Measurements from ENCODE around the gene ZCCHC24.

The ZCCHC24 gene

GRCh38 chr10:79444199-79445119, 965 bp downstream of the ZCCHC24 start:
- DNase-seq: no peak

DNA sequence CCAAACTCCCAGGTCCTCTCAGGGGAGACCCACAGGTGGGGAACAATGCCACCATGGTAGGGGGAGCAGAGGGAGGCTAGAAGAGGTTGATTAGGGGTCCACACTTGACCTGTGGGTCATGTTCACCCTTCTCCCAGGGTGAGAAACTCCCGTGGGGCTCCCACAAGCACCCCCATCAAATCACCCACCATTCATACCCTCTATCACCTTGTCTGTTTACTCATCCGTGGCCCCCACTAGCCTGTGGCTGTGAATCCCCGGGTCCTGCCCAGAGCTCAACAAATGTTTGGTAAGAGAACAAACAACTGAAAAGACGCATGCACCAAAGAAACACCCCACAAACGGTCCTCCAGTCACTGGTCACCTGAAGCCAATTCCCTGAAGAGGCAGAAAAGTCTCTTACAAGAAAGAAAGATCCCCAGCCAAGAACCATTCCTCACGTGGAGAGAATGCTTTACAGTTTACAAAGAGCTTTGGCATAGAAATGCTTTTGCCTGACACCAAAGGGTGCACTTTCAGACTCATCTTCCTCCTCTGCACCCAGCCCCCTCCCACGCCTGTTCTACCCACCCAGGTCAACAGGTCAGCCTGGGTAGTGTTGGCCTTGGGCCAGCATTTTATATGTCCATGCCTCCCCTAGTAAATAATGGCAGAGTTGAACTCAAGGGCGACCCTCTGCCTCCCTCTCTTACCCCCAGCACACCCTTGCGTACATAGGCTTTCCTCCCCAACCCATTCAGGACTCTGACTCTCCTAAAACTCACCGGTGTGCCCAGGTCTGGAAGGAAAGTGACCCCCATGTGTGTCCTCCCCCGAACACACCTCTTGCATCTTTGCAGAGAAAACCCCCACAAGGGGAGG, 1.9 kb downstream of the ZCCHC24 start:
- DNase-seq: no peak

- no peak for DNase-seq
These were observed 3.0 kb downstream of the ZCCHC24 start for GRCh38 chr10:79442171-79443040.

DNA sequence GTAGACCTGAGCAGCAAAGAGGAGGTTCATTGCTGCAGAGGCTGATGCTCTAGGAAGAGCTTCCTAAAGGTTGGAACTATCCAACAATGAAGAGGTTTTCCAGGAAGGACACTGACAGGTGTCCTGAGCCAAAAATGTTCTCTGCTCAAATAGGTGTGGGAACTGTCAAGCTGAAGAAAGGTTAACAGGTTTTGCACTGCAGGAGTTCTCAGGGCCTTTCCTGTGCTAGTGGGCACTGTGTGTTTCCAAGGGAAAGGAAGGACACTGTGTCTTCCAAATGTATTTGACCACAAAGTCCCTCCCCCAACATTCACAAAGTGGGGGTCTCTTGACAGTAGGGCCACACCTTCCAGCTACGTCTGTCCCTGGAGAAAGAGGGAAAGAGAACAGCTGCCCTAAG, 4.0 kb downstream of the ZCCHC24 start:
- DNase-seq: no peak

DNA sequence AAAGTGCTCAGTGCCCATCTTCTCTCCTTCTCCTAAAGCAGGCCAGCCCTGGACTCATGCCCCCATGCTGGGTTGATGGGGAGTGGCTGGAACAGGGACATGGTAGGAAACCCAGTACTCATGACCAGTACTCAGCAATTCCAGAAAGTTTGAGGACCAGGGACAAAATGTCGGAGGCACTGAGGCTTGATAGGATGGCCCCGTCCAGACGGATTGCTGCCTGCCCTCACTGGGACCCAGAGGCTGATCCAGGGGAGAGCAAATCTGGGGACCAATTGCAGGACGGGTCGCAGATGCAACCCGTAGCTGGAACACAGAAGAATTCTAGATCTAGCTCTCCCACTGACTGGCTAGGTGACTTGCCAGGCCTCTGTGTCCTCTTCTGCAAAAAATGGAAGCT, 5.1 kb downstream of the ZCCHC24 start:
- no peak for DNase-seq

- no peak for DNase-seq
These were observed 6.7 kb downstream of the ZCCHC24 start for GRCh38 chr10:79438699-79439085.

DNA sequence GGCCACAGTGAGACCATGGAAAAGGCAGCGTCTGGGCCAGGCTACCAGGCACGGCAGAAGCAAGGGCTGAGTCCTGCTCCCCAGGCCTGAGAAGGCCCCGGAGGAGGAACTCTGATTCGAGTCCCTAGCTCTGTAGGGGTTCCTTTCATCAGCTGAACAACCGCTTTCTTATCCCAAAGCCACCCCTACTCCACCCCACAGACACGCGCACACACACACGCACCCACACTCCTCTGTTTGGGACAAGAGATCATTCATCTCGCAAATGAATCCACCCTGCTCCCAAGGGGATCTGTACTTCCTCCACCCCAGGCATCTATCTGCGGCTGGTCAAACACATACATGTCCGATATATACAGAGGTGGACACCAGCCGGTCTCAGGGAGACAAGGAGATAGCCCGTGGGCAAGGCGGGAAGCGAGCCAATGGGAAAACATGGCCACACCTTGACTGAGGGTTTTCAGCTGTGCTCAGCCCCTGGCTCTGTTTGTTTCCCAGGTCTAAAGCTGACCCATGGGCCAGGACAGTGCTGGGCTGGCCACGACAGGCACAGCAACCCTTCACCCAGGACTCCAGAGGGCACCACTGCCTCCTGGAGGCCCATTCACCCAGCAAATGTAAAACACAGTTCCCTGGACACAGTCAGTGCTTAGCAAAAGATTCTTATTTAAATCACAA, 7.3 kb downstream of the ZCCHC24 start:
- DNase-seq: no peak

- no peak for DNase-seq
These were observed 8.2 kb downstream of the ZCCHC24 start for GRCh38 chr10:79437111-79437814.

- no peak for DNase-seq
These were observed 8.6 kb downstream of the ZCCHC24 start for GRCh38 chr10:79436850-79437103.

- DNase-seq: no peak
These were observed 9.2 kb downstream of the ZCCHC24 start for GRCh38 chr10:79436066-79436849.

DNA sequence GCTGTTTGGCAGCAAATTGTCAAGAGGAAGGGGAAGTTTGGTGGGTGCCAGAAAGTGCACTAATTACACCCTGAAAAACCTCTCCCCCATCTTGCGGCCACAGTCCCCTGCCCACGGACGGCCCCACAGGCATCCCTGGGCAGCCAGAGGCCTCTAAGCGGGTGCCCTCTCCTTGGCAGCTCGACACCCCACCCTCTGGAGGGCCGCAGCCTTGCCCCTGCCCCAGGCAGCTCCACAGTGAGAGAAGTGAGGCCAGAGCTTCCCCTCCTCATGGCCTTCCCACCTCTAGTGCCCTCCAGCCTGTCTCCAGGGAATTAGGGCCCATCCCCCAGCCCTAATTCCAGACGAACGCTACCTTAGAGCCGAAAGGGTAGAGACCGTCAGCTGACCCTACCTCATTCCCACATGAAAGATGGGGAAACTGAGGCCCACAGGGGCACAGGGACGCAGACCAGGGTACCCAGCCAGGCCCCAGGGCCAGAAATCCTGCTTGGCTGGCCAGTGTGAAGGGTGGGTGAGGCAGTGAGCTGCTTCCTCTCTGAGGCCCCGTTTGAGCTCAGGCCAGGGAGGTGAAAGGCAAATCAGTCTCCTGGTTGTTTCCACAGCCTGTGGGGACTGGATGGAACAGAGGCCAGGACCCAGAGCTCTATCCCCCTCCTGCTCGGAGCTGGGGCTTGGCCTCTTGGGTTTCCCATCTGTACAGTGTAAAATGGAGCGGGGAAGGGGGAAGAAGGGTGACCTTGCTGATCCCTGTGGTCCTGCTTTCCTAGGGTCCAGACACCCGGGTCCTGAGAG, 10.0 kb downstream of the ZCCHC24 start:
- no peak for DNase-seq

GRCh38 chr10:79434821-79435251, 10.6 kb downstream of the ZCCHC24 start:
- DNase-seq: no peak

- no peak for DNase-seq
These were observed 11.2 kb downstream of the ZCCHC24 start for GRCh38 chr10:79434223-79434687.

DNA sequence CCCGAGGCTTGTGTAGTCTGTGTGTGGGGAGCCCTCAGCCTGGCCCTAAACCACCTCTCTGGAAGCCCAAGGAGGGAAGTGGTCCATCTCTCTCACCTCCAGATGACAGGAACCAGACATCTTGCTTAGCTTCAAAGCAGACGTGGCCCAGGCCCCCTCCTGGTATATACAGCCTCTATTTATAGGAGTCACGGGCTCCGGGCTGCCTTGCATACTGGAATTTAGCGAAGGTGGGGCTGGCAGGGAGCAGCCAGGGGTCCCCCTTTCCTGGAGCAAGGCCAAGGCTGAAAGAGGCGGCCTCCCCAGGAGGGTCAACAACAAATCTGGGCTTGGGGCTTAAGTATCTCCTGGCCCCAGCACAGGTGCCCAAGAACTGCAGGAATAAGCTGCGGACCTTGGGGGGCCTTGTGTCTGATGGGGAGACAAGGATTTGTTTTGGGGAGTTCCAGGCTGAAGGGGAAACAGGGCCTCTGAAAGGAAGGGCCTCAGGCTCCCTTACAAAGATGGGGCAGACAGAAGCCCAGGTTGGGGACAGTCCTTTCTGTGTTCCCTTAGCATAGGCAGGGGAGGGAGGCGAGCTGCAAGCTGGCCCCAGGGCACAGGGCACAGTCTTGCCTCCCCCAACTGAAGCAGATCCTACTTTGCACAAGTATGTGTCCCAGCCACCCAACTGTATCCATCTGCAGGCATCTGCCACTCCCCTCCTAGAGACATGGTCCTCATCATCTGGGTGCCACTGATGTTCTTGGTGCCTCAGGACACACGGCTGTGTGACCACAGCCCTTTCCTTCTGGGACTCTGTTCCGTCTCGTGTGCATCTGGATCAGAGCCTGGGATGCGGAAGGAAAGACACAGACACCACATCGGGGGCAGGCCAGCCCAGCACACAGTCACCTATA, 11.9 kb downstream of the ZCCHC24 start:
- no peak for DNase-seq

DNA sequence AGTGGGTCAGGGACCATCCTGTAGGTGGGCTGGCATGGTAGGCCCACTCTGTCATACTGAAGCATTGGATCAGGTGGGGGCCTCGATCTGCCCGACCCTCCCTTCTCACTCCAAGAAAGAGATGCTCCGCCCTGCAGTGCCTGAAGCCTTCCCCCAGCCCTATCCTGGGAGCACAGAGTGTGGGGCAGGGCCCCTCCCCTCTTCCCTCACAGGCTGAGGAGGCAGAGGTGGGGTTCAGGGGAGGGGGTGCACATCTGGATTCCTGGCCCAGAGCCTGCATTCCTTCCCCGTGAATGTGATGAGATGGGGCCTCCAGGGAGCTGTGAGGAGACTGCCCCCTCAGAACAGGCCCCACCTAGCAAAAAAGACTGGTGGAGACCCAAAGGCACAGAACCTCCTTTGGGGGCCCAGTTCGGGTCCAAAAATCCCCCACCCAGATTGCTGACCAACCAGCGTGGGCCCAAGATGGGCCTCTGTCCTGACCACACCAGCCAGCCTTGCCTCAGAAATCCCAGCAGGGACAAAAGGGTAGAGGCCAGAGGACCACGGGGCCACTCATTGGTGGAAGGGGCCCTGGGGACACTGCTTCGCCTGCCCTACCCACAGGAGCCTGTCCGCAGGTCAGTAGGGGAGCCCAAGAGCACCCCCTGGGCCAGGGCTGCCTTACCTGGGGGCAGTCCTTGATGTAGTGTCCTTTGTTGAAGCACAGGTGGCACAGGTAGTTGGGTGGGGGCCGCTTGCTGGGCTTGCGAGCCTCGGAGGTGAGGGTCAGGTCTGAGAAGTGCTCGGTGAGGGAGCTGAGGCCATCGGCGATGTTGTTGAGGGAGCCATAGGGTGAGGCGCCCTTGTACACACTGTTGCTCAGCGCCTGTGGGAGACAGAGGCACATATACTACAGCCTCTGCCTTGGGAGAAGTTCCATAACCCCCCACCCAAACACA, 13.3 kb downstream of the ZCCHC24 start:
- no peak for DNase-seq

GRCh38 chr10:79431428-79431827, 14.0 kb downstream of the ZCCHC24 start:
- DNase-seq: no peak

- no peak for DNase-seq
These were observed 14.5 kb downstream of the ZCCHC24 start for GRCh38 chr10:79430936-79431335.

Measured in NCI-H1694 treated with DMSO at 0.1 percent for 48 hours (cell line).